PFSK-1 (cell line): ENCODE data around the gene FOXO6.

ENCODE experiments used
- FOXP2 ChIP-seq: optimal IDR thresholded peaks from 2 replicates; pipeline ENCODE3; 2011; ENCODE audit warnings: borderline replicate concordance, control low read depth, inconsistent platforms; ENCODE audit not compliant: insufficient read depth; ENCODE audit errors: extremely low read length, extremely low read depth
- POLR2AphosphoS5 ChIP-seq: IDR thresholded peaks from 2 replicates; pipeline ENCODE4 v1.6.1; 2012; ENCODE audit warnings: low read depth, mild to moderate bottlenecking, control low read depth, low read length, moderate library complexity
- SIN3A ChIP-seq: IDR thresholded peaks from 2 replicates; pipeline ENCODE4 v1.6.1; 2012; ENCODE audit warnings: mild to moderate bottlenecking, low read length, moderate library complexity, borderline replicate concordance; ENCODE audit not compliant: insufficient read depth
- TAF1 ChIP-seq: IDR thresholded peaks from 2 replicates; pipeline ENCODE4 v1.6.1; 2012; ENCODE audit warnings: low read length, control low read depth, borderline replicate concordance; ENCODE audit not compliant: insufficient read depth
- TF ChIP-seq, protein P1 (sequence below), 2 experiments: IDR thresholded peaks; 2 replicates each; pipeline versions ENCODE4 v1.6.1 to v1.8.0; 2011 to 2012; ENCODE audit warnings: low read depth in 2 of 2, low read length in 2 of 2, control low read depth in 1 of 2, inconsistent platforms in 1 of 2, mild to moderate bottlenecking in 1 of 2, moderate library complexity in 1 of 2; ENCODE audit not compliant: insufficient read depth in 1 of 2

The FOXO6 gene

DNA sequence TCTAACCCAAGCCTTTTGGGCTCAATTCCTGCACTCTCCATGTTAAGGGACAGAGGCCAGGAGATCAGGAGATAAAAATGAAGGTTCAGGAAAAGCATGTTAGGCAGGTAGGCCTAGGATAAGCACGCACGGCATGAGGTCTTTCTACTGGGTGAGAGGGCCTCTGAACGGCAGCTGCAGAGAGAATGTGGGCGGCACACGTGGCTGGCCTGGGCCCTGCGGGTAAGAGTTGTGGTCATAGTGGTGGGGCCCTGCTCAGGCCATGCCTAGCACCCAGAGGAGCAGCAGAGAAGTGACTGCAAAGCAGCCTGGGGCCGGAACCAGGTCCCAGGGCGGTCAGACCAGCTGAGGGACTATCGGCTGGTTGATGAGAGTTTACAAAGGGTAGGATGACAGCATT, 7.5 kb upstream of the FOXO6 start:
- TF ChIP-seq, protein P1, sequence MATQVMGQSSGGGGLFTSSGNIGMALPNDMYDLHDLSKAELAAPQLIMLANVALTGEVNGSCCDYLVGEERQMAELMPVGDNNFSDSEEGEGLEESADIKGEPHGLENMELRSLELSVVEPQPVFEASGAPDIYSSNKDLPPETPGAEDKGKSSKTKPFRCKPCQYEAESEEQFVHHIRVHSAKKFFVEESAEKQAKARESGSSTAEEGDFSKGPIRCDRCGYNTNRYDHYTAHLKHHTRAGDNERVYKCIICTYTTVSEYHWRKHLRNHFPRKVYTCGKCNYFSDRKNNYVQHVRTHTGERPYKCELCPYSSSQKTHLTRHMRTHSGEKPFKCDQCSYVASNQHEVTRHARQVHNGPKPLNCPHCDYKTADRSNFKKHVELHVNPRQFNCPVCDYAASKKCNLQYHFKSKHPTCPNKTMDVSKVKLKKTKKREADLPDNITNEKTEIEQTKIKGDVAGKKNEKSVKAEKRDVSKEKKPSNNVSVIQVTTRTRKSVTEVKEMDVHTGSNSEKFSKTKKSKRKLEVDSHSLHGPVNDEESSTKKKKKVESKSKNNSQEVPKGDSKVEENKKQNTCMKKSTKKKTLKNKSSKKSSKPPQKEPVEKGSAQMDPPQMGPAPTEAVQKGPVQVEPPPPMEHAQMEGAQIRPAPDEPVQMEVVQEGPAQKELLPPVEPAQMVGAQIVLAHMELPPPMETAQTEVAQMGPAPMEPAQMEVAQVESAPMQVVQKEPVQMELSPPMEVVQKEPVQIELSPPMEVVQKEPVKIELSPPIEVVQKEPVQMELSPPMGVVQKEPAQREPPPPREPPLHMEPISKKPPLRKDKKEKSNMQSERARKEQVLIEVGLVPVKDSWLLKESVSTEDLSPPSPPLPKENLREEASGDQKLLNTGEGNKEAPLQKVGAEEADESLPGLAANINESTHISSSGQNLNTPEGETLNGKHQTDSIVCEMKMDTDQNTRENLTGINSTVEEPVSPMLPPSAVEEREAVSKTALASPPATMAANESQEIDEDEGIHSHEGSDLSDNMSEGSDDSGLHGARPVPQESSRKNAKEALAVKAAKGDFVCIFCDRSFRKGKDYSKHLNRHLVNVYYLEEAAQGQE (IDR thresholded peaks at IDR 0.05; ENCODE audit: insufficient read depth in 1 of 2, low read depth in 2 of 2, low read length in 2 of 2), result no peak
- TF ChIP-seq TAF1 (no peak), POLR2AphosphoS5 (no peak), SIN3A (no peak), FOXP2 (no peak)

DNA sequence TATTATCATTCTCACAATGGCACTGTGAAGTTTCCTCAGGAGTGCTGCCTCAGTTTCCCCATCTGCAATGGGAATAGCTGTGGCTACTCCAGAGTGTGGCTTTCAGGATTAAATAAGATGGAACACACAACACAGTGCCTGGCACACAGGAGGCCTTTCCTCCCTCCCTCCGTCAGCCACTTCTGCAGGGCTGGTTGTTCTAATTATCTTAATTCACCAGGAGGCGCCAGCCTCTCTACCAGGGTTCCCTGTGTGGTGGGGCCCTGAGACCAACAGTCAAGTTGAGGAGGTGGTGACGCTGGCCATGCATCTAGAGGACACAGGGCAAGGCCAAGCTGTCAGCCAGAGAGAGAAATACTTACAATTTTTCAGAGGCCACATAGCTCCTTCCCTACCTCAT, 6.3 kb upstream of the FOXO6 start:
- TF ChIP-seq, protein P1 (IDR thresholded peaks at IDR 0.05; ENCODE audit: insufficient read depth in 1 of 2, low read depth in 2 of 2, low read length in 2 of 2), result no peak
- TF ChIP-seq SIN3A (no peak), TAF1 (no peak), FOXP2 (no peak), POLR2AphosphoS5 (no peak)

DNA sequence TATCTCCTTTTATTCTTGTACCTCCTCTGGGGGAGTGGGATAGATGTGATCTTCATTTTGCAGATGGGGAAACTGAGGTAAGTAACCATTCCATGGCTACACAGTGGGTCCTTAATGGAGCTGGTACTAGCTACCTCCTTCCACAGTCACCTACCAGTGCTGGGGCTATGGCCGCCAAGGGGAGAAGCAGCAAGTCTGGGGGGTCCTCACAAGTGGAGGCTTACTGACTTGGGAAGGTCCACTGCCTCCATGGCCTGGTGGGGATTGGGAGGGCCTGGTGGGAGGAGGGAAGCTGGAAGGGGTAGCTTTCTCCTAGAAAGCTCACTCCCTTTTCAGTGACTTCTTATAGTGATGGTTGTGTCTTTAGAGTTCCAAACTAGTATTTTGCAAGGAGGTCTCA, 5.9 kb upstream of the FOXO6 start:
- TF ChIP-seq SIN3A, result no peak
- TF ChIP-seq POLR2AphosphoS5, result no peak
- TF ChIP-seq, protein P1 (IDR thresholded peaks at IDR 0.05; ENCODE audit: insufficient read depth in 1 of 2, low read depth in 2 of 2, low read length in 2 of 2), result no peak
- TF ChIP-seq TAF1, result no peak
- no peak for TF ChIP-seq FOXP2

DNA sequence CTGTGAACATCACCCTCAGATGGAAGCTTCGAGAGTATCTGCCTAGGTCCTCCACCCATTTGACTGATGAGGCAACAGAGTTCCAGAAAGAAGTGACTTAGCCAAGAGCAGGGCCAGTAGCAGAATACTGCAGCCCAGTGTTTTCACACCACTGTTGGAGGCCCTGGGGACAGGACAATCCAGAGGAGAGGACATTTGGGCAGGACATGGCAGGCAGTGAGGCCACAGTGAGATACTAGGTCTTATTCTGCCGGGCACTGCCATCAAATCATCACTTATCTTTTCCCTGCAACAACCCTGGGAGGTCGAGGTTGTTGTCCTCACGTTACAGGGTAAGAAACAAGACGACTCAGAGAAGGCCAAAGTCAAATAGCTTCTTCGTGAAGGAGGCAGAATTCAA, 5.5 kb upstream of the FOXO6 start:
- no peak for TF ChIP-seq TAF1
- TF ChIP-seq SIN3A, result no peak
- TF ChIP-seq POLR2AphosphoS5, result no peak
- TF ChIP-seq, protein P1 (IDR thresholded peaks at IDR 0.05; ENCODE audit: insufficient read depth in 1 of 2, low read depth in 2 of 2, low read length in 2 of 2), result no peak
- TF ChIP-seq FOXP2, result no peak

DNA sequence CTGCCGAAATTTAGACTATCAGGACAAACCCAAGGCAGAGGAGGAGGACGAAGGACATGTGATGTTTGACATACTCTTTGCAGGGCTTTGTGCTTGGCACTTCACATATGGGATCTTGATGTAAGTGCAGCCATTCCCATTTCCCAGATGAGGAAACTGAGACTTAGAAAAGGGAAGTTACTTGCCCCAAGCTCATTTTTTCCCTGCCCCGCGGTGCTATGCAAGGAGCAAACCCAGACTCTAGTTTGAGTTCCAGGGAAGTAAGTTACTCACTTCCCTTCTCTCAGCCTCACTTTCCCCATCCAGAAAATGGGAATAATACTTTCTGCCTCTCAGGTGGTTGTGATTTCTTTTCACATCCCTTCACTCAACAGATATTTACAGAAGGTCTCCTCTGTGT, 4.5 kb upstream of the FOXO6 start:
- TF ChIP-seq TAF1 (no peak), FOXP2 (no peak), POLR2AphosphoS5 (no peak), SIN3A (no peak)
- TF ChIP-seq, protein P1 (IDR thresholded peaks at IDR 0.05; ENCODE audit: insufficient read depth in 1 of 2, low read depth in 2 of 2, low read length in 2 of 2), result no peak
